Activated T-cell treated with anti-CD3 and anti-CD28 coated beads, Interleukin-2, amount 50 U/mL, for 24 hours (primary cell): ENCODE results near the gene NF1.

Source experiments
- DNase-seq: peaks from one replicate; pipeline ENCODE4 v3.0.0-alpha.2; 2020
- H3K27ac Mint-ChIP-seq: 2 replicates; pipeline ENCODE4 v1.8.0; 2020; ENCODE audit warnings: mild to moderate bottlenecking, mixed read lengths
- H3K27me3 Mint-ChIP-seq: 2 replicates; pipeline ENCODE4 v1.8.0; 2020; ENCODE audit warnings: mixed read lengths
- H3K36me3 Mint-ChIP-seq: 2 replicates; pipeline ENCODE4 v1.8.0; 2020; ENCODE audit warnings: low read depth, mixed read lengths
- H3K4me1 Mint-ChIP-seq: 2 replicates; pipeline ENCODE4 v1.8.0; 2020; ENCODE audit warnings: low read depth, mixed read lengths
- H3K4me3 Mint-ChIP-seq: 2 replicates; pipeline ENCODE4 v1.8.0; 2020; ENCODE audit warnings: mild to moderate bottlenecking, moderate library complexity, mixed read lengths
- H3K9me3 Mint-ChIP-seq: 2 replicates; pipeline ENCODE4 v1.8.0; 2020; ENCODE audit warnings: mixed read lengths

NF1 gene

DNA sequence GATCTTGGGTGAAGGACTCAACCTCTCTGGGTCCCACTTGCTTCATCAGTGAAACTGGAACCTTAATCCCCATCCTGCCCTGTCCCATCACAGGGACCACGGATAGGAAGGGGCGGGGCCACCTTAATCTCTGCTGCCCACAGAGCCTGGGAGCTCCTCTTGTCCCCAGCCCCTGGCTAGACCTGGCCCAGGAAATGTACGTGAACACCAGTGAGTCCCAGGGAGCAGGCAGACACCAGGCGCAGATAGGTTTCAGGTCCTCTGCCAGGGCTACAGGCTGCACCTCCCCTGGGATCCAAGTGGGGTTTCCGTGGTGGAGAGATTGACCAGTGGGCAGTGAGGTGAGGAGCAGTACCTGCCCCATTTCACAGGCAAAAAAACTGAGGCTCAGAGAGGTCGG, 317.7 kb downstream of the NF1 start:
- no peak for DNase-seq

DNA sequence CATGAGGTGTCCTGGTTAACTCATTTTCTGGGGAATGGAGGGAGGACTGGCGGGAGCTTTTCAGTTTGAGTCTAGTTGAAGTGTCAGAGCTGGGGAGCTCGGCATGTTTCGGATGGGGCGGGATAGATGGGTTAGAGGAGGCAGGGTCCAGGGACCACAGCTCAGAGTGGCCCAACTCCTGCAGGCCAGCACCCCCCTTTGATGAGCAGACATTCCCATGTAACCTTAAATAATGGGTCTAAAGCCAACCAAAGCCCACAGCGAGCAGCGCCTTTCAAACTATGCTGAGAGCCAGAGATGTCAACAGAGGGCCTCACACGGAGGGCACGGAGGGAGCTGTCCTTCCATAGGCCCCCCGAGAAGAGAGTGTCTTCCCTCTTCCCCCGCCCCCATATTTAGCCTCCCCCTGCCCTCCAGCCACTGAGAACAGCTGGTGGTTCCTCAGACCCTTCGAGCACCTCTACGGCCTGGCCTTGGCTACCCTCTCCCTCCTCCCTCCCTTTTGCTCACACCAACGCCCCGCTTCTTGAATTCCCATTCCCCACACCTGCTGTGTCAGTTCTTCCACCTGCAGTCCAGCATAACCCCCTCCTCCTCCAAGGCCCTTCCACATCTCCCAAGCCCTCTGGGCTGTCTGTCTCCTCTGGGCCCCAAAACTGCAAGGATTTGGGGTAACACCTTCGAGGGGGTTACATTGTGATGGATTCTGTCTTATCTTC, 318.5 kb downstream of the NF1 start:
- no peaks in the 10 kb centered on the region for H3K9me3 Mint-ChIP-seq
- no peaks in the 10 kb centered on the region for H3K27me3 Mint-ChIP-seq
- no peaks in the 10 kb centered on the region for H3K36me3 Mint-ChIP-seq
- H3K4me1 Mint-ChIP-seq: no peaks in the 10 kb centered on the region
- H3K27ac Mint-ChIP-seq: no peak overlapping the region
- no peak for DNase-seq
- no peak overlapping the region for H3K4me3 Mint-ChIP-seq

More for the DNA sequence above, 317.7 kb downstream of the NF1 start:
- Mint-ChIP-seq H3K4me3 (no peak overlapping the region), H3K9me3 (no peaks in the 10 kb centered on the region), H3K36me3 (no peaks in the 10 kb centered on the region), H3K27ac (no peak overlapping the region), H3K4me1 (no peaks in the 10 kb centered on the region), H3K27me3 (no peaks in the 10 kb centered on the region)

DNA sequence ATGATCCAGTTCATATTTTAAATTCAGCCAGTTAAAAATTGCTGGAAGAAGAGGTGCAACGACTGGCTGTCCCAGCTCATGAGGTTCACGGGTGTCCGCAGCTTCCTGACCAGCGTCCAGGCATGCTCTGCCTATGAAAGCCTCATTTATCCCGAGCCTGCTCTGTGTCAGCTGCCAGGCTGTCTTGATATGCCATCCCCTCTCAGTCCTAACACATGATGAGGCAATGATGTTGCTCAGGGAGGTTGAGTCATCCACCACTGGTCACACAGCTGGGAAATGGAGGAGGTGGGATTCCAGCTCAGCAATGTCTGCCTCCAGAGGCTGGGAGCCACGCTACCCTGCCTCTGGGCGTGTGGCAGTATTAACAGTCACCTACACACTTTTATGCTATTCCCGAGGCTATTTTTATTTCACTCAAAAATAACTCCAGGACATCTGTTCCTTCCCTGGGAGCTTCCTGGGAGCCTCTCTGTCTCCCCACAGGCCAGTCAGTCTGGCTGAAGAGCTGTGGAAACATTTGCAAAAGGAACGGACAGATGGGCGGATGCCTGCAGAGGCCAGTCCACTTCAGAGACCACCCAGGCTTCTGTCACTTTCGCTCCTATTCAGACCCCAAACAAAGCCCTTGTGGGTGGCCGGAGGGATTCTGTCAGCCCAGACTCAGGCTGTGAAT, 319.2 kb downstream of the NF1 start:
- Mint-ChIP-seq H3K27ac (no peak overlapping the region), H3K9me3 (no peaks in the 10 kb centered on the region), H3K4me3 (no peak overlapping the region), H3K4me1 (no peaks in the 10 kb centered on the region), H3K36me3 (no peaks in the 10 kb centered on the region), H3K27me3 (no peaks in the 10 kb centered on the region)
- DNase-seq: no peak

DNA sequence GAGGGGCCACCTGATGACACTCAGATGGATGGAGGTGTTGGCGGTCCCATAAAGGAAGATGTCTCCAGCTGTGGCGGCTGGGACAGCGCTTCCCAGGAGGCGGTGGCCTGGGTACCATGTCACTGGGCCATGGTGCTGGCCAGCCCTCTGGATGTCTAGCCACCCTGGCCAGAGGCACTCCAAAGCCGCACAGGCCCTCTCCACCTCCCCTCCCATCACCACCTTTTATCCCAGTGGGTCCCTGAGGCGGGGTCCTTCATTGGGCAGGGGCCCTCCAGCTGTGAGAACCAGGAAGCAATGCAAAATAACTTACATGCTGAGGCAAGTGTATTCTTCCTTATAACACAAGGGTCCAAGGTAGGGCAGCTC, 319.8 kb downstream of the NF1 start:
- H3K9me3 Mint-ChIP-seq: no peaks in the 10 kb centered on the region
- H3K4me3 Mint-ChIP-seq: no peak overlapping the region
- no peak for DNase-seq
- H3K27me3 Mint-ChIP-seq: no peaks in the 10 kb centered on the region
- no peaks in the 10 kb centered on the region for H3K36me3 Mint-ChIP-seq
- H3K27ac Mint-ChIP-seq: no peak overlapping the region
- no peaks in the 10 kb centered on the region for H3K4me1 Mint-ChIP-seq

DNA sequence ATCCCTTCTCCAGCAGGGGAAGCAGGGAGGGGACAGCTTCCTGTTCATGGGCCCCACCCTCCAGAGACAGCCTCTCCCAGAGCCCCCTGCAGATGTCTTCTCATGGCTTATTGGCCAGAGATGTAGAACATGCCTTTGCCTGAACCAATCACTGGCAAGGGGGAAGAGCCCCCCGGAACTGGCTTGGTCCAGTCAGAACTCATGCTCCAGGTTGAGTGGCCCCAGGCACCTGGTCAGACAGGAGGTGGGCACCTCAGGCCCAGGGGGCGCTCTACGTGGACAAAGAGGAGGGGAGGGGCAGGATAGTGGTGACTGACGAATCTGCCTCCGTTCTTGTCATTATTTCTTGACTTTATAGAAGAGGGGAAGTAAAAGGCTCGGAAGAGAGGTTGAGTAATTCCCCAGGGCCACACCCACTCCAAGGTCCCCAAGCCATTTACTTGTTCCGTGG, 320.3 kb downstream of the NF1 start:
- H3K27me3 Mint-ChIP-seq: no peaks in the 10 kb centered on the region
- DNase-seq: no peak
- no peaks in the 10 kb centered on the region for H3K4me1 Mint-ChIP-seq
- no peaks in the 10 kb centered on the region for H3K36me3 Mint-ChIP-seq
- no peak overlapping the region for H3K4me3 Mint-ChIP-seq
- H3K27ac Mint-ChIP-seq: no peak overlapping the region
- no peaks in the 10 kb centered on the region for H3K9me3 Mint-ChIP-seq

DNA sequence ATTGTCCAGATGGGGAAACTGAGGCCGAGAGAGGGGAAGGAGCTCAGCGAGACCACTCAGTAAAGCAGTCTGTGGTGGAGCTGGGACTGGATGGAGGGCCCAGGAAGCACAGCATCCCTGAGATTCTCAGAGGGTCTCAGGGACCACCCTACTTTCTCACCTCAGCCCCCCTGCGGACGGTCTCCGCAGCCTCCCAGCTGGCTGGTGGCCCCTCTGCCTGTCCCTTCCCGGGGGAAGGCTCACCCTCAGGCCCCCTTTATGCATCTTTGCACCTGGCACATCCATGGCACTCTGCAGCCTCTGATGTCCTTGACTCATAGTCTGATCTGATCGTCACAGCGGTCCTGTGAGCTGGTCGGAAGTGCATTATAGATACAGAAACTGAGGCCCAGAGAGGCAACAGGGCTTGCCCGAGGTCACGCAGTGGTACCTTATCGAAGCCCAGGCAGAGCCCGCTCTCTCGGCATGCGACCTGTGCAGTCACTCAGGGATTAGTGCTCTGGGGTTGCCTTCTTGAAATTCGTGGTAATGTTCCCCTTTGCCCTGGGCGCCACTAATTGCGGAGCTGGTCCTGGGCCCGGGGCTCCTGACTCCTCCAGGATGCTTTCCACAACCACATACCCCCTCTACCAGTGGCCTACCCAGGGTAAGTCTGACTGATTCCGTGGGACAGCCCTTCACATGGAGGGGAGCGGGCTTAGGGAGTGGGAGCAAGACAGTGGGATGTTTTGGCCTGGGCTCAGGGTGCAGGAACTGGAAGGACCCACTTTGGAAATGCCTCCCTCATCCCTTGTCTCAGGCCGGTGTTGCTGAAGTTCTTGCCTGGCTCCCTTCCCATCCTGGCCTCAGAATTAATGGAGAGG, 321.1 kb downstream of the NF1 start:
- Mint-ChIP-seq H3K9me3 (no peaks in the 10 kb centered on the region), H3K27me3 (no peaks in the 10 kb centered on the region), H3K27ac (no peak overlapping the region), H3K36me3 (no peaks in the 10 kb centered on the region), H3K4me1 (no peaks in the 10 kb centered on the region), H3K4me3 (no peak overlapping the region)
- DNase-seq: no peak

DNA sequence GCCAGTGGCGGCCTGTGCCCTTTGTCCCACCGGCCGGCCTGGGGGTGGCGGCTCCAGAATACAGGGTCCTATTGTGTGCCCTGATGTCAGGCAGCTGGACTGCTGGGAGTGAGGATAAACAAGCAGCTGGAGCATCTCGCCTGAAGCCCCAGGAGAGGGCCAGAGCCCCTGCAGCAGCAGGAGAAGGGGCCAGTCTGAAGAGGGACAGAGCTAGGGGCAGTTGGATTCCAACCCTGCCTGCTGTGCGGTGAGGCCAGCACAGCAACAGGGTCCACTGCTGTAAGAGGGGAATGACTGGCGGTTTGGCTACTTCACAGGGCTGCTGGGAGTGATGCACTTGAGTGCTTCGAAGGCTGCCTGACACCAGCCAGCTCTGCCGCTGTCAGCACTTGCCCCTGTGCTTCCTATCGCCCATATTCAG, 321.7 kb downstream of the NF1 start:
- Mint-ChIP-seq H3K27ac (no peak overlapping the region), H3K4me3 (no peak overlapping the region), H3K27me3 (no peaks in the 10 kb centered on the region), H3K9me3 (no peaks in the 10 kb centered on the region), H3K36me3 (no peaks in the 10 kb centered on the region), H3K4me1 (no peaks in the 10 kb centered on the region)
- no peak for DNase-seq

DNA sequence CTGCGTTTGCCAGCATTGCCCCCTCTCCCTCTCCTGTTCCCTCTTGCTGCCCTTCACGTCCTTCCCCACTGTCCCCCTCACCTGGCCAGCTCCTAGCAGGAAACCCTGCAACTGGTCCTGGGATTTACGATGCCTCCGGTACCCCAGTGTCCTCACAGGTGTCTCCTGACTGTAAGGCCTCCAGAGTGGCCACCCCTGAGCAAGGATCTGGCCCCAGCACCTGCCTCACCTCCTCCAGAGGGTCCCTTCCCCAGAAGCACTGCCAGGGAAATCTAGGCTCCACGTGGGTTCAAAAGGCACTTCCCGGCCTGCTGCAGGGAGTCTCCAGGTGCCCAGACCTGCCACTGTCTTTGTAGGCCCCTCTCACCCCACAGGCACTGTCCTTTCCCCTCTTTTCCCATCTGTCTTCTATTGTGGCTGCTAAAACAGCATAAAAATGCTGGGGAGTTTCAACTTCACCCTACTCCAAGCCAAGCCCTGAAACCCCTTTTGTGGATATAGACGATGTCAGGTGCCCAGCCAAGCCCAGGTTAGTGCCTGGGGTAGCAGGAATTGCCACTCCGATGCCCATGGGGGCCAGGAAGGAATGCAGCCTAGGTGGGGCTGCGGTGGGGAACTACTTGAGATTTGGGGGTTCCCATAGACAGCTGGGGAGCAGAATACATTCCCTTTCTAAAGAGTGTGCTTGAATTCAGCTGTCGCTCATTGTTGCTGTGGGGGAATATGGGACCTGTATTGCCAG, 322.4 kb downstream of the NF1 start:
- no peak for DNase-seq
- Mint-ChIP-seq H3K4me3 (no peak overlapping the region), H3K4me1 (no peaks in the 10 kb centered on the region), H3K27me3 (no peaks in the 10 kb centered on the region), H3K9me3 (peaks cover 2% of the 10 kb centered on the region), H3K27ac (no peak overlapping the region), H3K36me3 (no peaks in the 10 kb centered on the region)

DNA sequence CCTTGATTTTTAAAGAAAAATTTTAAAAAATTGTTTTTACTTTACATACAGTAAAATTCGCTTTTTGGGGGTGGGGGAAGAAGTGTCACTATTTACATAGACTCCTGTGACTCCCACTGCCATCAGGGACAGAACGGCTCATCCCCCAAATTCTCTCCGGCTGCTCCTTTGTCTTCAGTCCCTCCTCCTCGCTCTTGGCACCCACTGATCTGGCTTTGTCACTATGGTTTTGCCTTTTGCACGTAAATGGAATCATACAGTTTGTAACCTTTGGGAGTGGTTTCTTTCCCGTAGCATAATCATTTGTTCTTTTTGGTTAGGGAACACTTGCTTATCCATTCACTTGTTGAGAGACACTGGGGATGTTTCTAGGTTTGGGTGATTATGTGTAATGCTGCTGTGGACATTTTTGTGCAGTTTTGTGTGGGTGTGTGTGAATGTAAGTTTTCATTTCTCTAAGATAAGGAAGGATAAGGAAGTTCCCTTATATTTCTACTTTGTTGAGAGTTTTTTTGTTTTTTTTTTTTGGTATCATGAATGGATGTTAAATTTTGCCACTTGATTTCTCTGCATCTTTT, 324.1 kb downstream of the NF1 start:
- no peaks in the 10 kb centered on the region for H3K4me1 Mint-ChIP-seq
- H3K4me3 Mint-ChIP-seq: no peak overlapping the region
- peaks cover 3% of the 10 kb centered on the region for H3K27me3 Mint-ChIP-seq
- DNase-seq: no peak
- no peak overlapping the region for H3K27ac Mint-ChIP-seq
- H3K9me3 Mint-ChIP-seq: peaks cover 11% of the 10 kb centered on the region
- no peaks in the 10 kb centered on the region for H3K36me3 Mint-ChIP-seq

DNA sequence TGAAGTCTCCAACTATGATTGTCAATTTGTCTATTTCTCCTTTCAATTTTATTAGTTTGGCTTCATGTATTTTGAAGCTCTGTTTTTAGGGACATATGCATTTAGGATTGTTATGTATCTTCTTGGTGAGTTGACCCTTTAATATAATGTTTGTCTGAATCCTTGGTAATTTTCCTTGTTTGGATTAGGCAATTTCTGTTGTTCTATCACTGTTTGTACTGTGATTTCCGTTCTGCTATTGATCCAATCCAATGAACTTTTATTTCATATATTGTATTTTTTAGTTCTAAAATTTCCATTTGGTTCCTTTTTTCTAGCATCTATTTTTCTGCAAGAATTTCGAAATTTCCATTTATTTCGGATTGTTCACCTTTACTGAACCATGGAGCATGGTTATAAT, 327.7 kb downstream of the NF1 start:
- Mint-ChIP-seq H3K9me3 (peaks cover 11% of the 10 kb centered on the region), H3K36me3 (no peaks in the 10 kb centered on the region), H3K4me1 (no peaks in the 10 kb centered on the region), H3K27ac (no peak overlapping the region), H3K4me3 (no peak overlapping the region), H3K27me3 (peaks cover 8% of the 10 kb centered on the region)
- no peak for DNase-seq

DNA sequence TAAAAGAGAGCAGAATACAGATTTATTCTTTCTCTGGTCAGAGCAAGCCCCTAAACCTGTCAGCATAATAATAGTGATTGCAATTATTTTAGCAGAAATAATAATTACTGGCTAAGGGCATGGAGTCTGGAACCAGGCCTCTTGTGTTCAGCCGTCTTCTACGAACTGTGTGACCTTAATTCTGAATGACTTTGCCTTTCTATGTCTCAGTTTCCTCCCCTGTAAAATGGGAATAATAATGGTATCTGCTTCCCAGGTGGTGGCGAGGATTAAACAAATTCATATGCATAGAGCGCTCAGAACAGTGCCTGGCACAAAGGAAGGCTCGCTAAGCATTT, 330.1 kb downstream of the NF1 start:
- H3K9me3 Mint-ChIP-seq: peaks cover 11% of the 10 kb centered on the region
- no peaks in the 10 kb centered on the region for H3K36me3 Mint-ChIP-seq
- no peaks in the 10 kb centered on the region for H3K4me1 Mint-ChIP-seq
- H3K4me3 Mint-ChIP-seq: no peak overlapping the region
- no peak overlapping the region for H3K27ac Mint-ChIP-seq
- no peak for DNase-seq
- peaks cover 15% of the 10 kb centered on the region for H3K27me3 Mint-ChIP-seq

DNA sequence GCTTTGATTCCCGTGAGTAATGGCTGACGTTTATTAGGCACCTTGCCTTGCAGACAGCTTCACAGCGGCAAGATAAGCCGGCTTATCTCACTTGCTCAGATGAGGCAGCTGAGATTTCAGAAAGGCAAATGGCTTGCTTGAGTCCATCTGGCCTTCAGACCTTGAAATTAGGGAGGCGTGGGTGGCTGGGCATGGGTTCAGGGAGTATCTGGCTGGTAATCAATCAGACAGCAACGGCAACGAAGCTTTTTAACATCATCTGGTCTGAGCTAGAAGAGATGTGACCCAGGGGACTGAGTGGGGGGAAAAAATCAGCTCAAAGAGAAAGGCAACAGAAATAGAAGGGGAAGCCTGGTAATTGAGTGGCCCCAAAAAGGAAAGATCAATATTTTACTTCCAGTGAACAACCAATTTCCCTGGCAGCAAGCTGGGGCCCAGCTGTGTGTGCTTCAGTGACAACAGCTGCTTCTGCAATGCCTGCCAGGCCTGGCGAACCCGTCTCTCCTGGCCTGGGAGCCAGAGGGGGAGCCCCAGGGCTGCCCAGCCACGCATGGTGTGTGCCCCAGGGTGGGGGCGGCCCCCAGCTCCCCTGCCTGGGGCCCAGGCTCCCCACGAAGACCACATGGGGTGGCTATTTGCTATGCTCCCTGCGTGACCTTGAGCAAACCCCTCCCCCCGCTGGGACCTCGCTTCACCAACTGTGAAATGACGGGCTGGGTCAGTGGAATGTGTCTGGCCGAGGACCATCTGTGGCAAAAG, 330.7 kb downstream of the NF1 start:
- DNase-seq: no peak
- no peaks in the 10 kb centered on the region for H3K36me3 Mint-ChIP-seq
- H3K27ac Mint-ChIP-seq: no peak overlapping the region
- H3K4me1 Mint-ChIP-seq: no peaks in the 10 kb centered on the region
- peaks cover 17% of the 10 kb centered on the region for H3K27me3 Mint-ChIP-seq
- H3K4me3 Mint-ChIP-seq: no peak overlapping the region
- peaks cover 11% of the 10 kb centered on the region for H3K9me3 Mint-ChIP-seq
